ENCODE measurements around the gene CYP27A1.

Gene CYP27A1

DNA sequence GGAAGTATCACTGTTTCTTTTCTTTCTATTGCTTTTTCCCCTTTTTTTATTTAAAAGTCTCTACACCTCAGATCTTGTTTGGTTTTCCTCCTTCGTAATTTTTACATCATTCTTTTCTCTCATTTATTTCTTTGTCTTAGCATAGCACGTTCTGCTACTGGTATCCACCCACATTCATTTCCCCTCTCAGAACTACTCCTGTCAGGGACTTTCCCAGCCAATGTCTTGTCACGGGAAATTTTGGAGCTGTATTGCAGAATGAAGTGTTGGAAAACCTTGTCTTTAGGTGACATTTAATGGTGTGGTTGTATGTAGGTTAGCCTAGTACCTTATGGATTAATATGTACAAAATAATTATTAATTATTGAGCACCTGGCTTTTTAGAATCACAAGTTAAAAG is 37.3 kb upstream of the CYP27A1 start:
- H4K20me1 ChIP-seq (ENCODE audit: low read depth, low read length): no peaks in the 10 kb centered on the region
- H3K4me3 ChIP-seq (ENCODE audit: insufficient read depth, low read length, poor library complexity, severe bottlenecking): no peak overlapping the region
- H3K79me2 ChIP-seq (ENCODE audit: insufficient read depth, low read length): no peaks in the 10 kb centered on the region
- no peak overlapping the region for H3K9ac ChIP-seq (ENCODE audit: low read length)
- peaks cover 12% of the 10 kb centered on the region; the same call in 1 of the 2 replicates for H3K36me3 ChIP-seq (ENCODE audit: low read length)
- H3K9me2 ChIP-seq (replicated peaks; ENCODE audit: insufficient read depth, low read length): no peaks in the 10 kb centered on the region
- no peaks in the 10 kb centered on the region for H3K9me3 ChIP-seq (ENCODE audit: insufficient read depth, low read length)
- no peak overlapping the region for H3K27ac ChIP-seq (ENCODE audit: low read depth, low read length)
- H2AFZ ChIP-seq (ENCODE audit: low read depth, low read length, severe bottlenecking): no peak overlapping the region
- no peaks in the 10 kb centered on the region for H3K27me3 ChIP-seq (ENCODE audit: low read length)
- H3K4me2 ChIP-seq (ENCODE audit: low read depth, low read length, poor library complexity, severe bottlenecking): no peak overlapping the region
- no peaks in the 10 kb centered on the region for H3F3A ChIP-seq (ENCODE audit: insufficient read depth)
- TF ChIP-seq, protein P1, sequence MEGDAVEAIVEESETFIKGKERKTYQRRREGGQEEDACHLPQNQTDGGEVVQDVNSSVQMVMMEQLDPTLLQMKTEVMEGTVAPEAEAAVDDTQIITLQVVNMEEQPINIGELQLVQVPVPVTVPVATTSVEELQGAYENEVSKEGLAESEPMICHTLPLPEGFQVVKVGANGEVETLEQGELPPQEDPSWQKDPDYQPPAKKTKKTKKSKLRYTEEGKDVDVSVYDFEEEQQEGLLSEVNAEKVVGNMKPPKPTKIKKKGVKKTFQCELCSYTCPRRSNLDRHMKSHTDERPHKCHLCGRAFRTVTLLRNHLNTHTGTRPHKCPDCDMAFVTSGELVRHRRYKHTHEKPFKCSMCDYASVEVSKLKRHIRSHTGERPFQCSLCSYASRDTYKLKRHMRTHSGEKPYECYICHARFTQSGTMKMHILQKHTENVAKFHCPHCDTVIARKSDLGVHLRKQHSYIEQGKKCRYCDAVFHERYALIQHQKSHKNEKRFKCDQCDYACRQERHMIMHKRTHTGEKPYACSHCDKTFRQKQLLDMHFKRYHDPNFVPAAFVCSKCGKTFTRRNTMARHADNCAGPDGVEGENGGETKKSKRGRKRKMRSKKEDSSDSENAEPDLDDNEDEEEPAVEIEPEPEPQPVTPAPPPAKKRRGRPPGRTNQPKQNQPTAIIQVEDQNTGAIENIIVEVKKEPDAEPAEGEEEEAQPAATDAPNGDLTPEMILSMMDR (IDR thresholded peaks at IDR 0.05; ENCODE audit: insufficient read depth, low read length, poor library complexity, severe bottlenecking): no peak
- no peak for TF ChIP-seq EZH2phosphoT487 (conservative IDR thresholded peaks at IDR 0.05; ENCODE audit: low read length)

DNA sequence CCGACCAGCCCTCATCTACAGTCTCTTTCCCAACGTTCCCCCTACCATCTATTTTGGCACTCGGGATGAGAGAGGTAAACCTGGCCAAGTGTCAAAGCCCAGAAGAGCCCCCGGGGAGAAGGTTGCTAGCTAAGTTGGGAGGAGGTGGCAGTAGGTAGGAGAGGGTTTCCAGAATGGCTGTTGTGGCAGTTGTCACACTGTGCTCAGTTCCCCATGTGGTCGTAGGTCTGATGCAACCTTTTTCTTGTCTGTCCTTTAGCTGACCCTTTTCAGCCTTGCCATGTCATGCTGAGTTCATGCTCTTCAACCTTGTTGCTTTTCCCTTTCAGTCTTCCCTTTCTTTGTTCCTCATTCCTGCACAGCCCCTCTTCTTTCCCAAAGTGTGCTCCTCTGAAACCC is 36.8 kb upstream of the CYP27A1 start:
- Histone ChIP-seq H3K4me2 (ENCODE audit: low read depth, low read length, poor library complexity, severe bottlenecking) (no peak overlapping the region), H2AFZ (ENCODE audit: low read depth, low read length, severe bottlenecking) (no peak overlapping the region), H3K27ac (ENCODE audit: low read depth, low read length) (no peak overlapping the region), H3F3A (ENCODE audit: insufficient read depth) (no peaks in the 10 kb centered on the region), H3K4me3 (ENCODE audit: insufficient read depth, low read length, poor library complexity, severe bottlenecking) (no peak overlapping the region), H4K20me1 (ENCODE audit: low read depth, low read length) (no peaks in the 10 kb centered on the region), H3K9me3 (ENCODE audit: insufficient read depth, low read length) (no peaks in the 10 kb centered on the region), H3K9me2 (replicated peaks; ENCODE audit: insufficient read depth, low read length) (no peaks in the 10 kb centered on the region), H3K27me3 (ENCODE audit: low read length) (no peaks in the 10 kb centered on the region), H3K9ac (ENCODE audit: low read length) (no peak overlapping the region), H3K79me2 (ENCODE audit: insufficient read depth, low read length) (no peaks in the 10 kb centered on the region), H3K36me3 (ENCODE audit: low read length) (peaks cover 12% of the 10 kb centered on the region; the same call in 1 of the 2 replicates)
- TF ChIP-seq, protein P1 (IDR thresholded peaks at IDR 0.05; ENCODE audit: insufficient read depth, low read length, poor library complexity, severe bottlenecking): no peak
- no peak for TF ChIP-seq EZH2phosphoT487 (conservative IDR thresholded peaks at IDR 0.05; ENCODE audit: low read length)

DNA sequence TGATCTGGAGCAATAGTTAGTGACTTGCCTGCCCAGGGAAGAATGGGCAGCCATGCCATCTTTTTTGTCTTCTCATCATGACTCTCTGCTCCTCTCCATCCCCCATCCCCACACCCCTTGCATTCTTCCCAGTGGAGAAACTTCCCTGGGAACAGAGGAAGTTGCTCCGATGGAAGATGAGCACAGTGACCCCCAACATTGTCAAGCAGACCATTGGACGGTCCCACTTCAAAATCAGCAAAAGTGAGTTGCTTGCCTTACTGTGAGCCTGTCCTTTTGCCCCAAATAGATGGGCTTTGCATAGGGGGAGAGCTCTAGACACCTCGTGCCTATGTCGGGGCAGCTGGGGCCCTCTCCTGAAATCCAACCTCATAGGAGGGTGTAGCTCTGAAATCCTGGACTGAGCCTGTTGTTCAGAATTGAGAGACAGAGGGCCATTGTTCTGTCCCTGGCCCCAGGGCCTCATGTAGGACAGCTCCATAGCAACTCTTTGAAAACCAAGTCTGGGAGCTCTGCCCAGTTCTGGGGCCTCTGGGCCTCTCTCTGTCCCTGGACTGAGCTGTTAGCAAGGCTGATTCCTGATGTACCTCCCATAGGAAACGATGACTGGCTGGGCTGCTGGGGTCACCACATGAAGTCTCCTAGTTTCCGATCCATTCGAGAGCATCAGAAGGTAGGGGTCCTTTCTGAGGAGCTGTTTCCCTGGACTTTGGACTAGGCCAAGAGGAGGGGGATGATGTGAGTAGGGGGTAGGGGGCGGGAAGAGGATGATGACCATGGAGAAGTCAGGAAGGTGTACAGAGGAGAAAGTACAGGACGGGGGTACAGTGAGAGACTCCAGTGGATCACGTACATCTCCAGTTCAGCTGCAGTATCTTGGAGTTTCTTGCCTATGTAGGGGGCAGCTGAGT is 36.1 kb upstream of the CYP27A1 start:
- H4K20me1 ChIP-seq (ENCODE audit: low read depth, low read length): no peaks in the 10 kb centered on the region
- H3F3A ChIP-seq (ENCODE audit: insufficient read depth): no peaks in the 10 kb centered on the region
- H3K27me3 ChIP-seq (ENCODE audit: low read length): no peaks in the 10 kb centered on the region
- H3K79me2 ChIP-seq (ENCODE audit: insufficient read depth, low read length): no peaks in the 10 kb centered on the region
- no peaks in the 10 kb centered on the region for H3K9me2 ChIP-seq (replicated peaks; ENCODE audit: insufficient read depth, low read length)
- no peaks in the 10 kb centered on the region for H3K9me3 ChIP-seq (ENCODE audit: insufficient read depth, low read length)
- H3K4me3 ChIP-seq (ENCODE audit: insufficient read depth, low read length, poor library complexity, severe bottlenecking): no peak overlapping the region
- H3K27ac ChIP-seq (ENCODE audit: low read depth, low read length): no peak overlapping the region
- H3K9ac ChIP-seq (ENCODE audit: low read length): no peak overlapping the region
- TF ChIP-seq, protein P1 (IDR thresholded peaks at IDR 0.05; ENCODE audit: insufficient read depth, low read length, poor library complexity, severe bottlenecking): no peak
- TF ChIP-seq EZH2phosphoT487 (conservative IDR thresholded peaks at IDR 0.05; ENCODE audit: low read length): no peak
- no peak overlapping the region for H2AFZ ChIP-seq (ENCODE audit: low read depth, low read length, severe bottlenecking)
- H3K36me3 ChIP-seq (ENCODE audit: low read length): peaks cover 14% of the 10 kb centered on the region; the same call in 1 of the 2 replicates
- H3K4me2 ChIP-seq (ENCODE audit: low read depth, low read length, poor library complexity, severe bottlenecking): no peak overlapping the region
